Adipocyte (in vitro differentiated cells): ENCODE results near the gene OR10H3.
A peak's percentile ranks its signal among the peaks of the same experiment; 100 is the strongest.

Source experiments
- DNase-seq: peaks from one replicate; pipeline ENCODE4 v3.0.0-alpha.2; 2015; ENCODE audit warnings: low read depth
- H3K27me3 ChIP-seq: replicated peaks from 2 replicates; pipeline ENCODE4 v1.7.0; 2013; ENCODE audit warnings: mild to moderate bottlenecking, low read length, moderate library complexity; ENCODE audit not compliant: control insufficient read depth, insufficient read depth
- H3K36me3 ChIP-seq: 2 replicates; pipeline ENCODE4 v1.7.0; 2013; ENCODE audit warnings: low read length, mild to moderate bottlenecking, moderate library complexity; ENCODE audit not compliant: control insufficient read depth, insufficient read depth, severe bottlenecking
- H3K4me1 ChIP-seq: 2 replicates; pipeline ENCODE4 v1.7.0; 2013; ENCODE audit warnings: mild to moderate bottlenecking, low read length, moderate library complexity; ENCODE audit not compliant: control insufficient read depth, insufficient read depth
- H3K4me3 ChIP-seq: 2 replicates; pipeline ENCODE4 v1.7.0; 2013; ENCODE audit warnings: mild to moderate bottlenecking, low read length, moderate library complexity
- H3K9ac ChIP-seq: 2 replicates; pipeline ENCODE4 v1.7.0; 2013; ENCODE audit warnings: mild to moderate bottlenecking, low read length, moderate library complexity
- H3K9me3 ChIP-seq: 2 replicates; pipeline ENCODE4 v1.7.0; 2013; ENCODE audit warnings: mild to moderate bottlenecking, low read length, moderate library complexity; ENCODE audit not compliant: control insufficient read depth

The OR10H3 gene, protein sequence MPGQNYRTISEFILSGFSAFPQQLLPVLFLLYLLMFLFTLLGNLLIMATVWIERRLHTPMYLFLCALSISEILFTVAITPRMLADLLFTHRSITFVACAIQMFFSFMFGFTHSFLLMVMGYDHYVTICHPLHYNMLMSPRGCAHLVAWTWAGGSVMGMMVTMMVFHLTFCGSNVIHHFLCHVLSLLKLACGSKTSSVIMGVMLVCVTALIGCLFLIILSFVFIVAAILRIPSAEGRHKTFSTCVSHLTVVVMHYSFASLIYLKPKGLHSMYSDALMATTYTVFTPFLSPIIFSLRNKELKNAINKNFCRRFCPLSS

GRCh38 chr19:15737722-15738121 is at the start of gene OR10H3:
Gene OR10H3 (plus strand): TSS chr19:15737985. CDS start chr19:15741393, 3,408 bp downstream.
- DNase-seq, result no peak
- no peaks in the 10 kb centered on the region for H3K36me3 ChIP-seq
- H3K9ac ChIP-seq, result no peak within 1 kb of the TSS
- H3K27me3 ChIP-seq, result no peaks in the 10 kb centered on the region
- peaks cover 7% of the 10 kb centered on the region for H3K9me3 ChIP-seq
- no peaks in the 10 kb centered on the region for H3K4me1 ChIP-seq
- H3K4me3 ChIP-seq, result no peak within 1 kb of the TSS

DNA sequence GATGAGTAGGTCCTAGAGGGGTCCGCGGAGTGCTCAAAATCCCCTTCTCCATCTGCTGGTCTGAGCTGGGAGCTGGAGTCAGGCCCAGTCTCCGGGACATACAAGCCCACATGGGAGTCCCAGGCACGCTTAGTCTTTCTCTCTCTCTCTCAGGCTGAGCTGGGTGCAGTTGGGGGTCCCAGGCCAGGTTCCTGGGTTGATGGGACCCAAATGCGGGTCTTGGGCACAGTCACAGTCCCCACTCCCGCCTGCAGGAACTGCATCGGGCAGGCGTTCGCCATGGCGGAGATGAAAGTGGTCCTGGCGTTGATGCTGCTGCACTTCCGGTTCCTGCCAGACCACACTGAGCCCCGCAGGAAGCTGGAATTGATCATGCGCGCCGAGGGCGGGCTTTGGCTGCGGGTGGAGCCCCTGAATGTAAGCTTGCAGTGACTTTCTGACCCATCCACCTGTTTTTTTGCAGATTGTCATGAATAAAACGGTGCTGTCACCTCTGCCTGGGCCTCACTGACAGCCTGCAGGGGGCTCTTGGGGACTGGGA is 41.1 kb upstream of the OR10H3 start:
- no peak overlapping the region for H3K9ac ChIP-seq
- no peak for DNase-seq
- H3K4me3 ChIP-seq, result no peak overlapping the region
- H3K36me3 ChIP-seq, result peaks cover 3% of the 10 kb centered on the region
- peaks cover 5% of the 10 kb centered on the region for H3K9me3 ChIP-seq
- no peaks in the 10 kb centered on the region for H3K27me3 ChIP-seq
- no peaks in the 10 kb centered on the region for H3K4me1 ChIP-seq

DNA sequence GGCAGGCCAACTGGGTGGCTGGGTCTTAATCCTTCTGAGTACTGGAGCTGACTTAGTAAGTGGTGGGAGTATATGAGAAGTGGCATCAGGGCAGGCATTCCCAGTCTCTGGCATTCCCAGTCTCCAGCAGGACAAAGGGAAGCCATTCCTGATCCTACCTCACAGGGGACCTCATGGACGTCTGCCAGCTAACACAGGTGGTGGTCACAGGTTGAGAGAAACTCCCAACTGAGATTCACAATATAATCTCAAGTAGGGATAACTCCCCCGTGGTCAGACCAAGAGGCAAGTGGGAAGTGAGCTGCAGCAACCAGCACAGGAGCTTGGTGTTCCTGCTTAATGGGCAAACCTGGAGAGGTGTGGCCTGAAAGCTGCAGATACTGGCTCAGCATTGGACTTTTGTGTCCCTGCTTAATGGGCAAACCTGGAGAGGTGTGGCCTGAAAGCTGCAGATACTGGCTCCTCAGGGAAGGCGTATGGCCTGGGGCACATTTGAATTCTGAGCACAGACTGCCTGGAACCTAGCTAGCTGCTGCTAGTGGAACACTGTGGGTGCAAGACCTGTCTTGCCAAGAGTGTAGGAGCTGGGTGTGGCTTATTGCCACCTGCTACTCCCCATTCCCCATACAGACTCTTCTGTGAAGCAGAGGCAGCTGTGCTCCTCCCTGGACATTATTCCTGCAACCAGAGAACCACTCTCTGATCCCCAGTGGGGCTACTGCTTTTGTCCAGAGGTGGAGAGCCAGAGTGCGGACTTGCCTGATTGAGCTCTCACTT is 35.8 kb upstream of the OR10H3 start:
- H3K27me3 ChIP-seq, result no peaks in the 10 kb centered on the region
- no peak overlapping the region for H3K9ac ChIP-seq
- peaks cover 3% of the 10 kb centered on the region for H3K36me3 ChIP-seq
- peaks cover 5% of the 10 kb centered on the region for H3K9me3 ChIP-seq
- no peak for DNase-seq
- H3K4me1 ChIP-seq, result no peaks in the 10 kb centered on the region
- H3K4me3 ChIP-seq, result no peak overlapping the region

GRCh38 chr19:15702534-15702930 is 35.3 kb upstream of the OR10H3 start:
- Histone ChIP-seq H3K36me3 (peaks cover 3% of the 10 kb centered on the region), H3K4me1 (no peaks in the 10 kb centered on the region), H3K9ac (no peak overlapping the region), H3K27me3 (no peaks in the 10 kb centered on the region), H3K4me3 (no peak overlapping the region), H3K9me3 (peaks cover 5% of the 10 kb centered on the region)
- DNase-seq, result peak; percentile 62

GRCh38 chr19:15714638-15715037 is 23.1 kb upstream of the OR10H3 start:
- Histone ChIP-seq H3K4me3 (no peak overlapping the region), H3K27me3 (no peaks in the 10 kb centered on the region), H3K9ac (no peak overlapping the region), H3K36me3 (no peaks in the 10 kb centered on the region), H3K4me1 (no peaks in the 10 kb centered on the region), H3K9me3 (peaks cover 6% of the 10 kb centered on the region)
- DNase-seq, result no peak

GRCh38 chr19:15715642-15716041 is 22.1 kb upstream of the OR10H3 start:
- Histone ChIP-seq H3K27me3 (no peaks in the 10 kb centered on the region), H3K9ac (no peak overlapping the region), H3K9me3 (peaks cover 6% of the 10 kb centered on the region), H3K4me1 (no peaks in the 10 kb centered on the region), H3K36me3 (no peaks in the 10 kb centered on the region), H3K4me3 (no peak overlapping the region)
- DNase-seq, result no peak

- Histone ChIP-seq H3K9ac (no peak overlapping the region), H3K9me3 (peaks cover 11% of the 10 kb centered on the region), H3K4me3 (no peak overlapping the region), H3K27me3 (no peaks in the 10 kb centered on the region), H3K4me1 (no peaks in the 10 kb centered on the region), H3K36me3 (no peaks in the 10 kb centered on the region)
- DNase-seq, result no peak
Measured at GRCh38 chr19:15717809-15718208, 20.0 kb upstream of the OR10H3 start.

DNA sequence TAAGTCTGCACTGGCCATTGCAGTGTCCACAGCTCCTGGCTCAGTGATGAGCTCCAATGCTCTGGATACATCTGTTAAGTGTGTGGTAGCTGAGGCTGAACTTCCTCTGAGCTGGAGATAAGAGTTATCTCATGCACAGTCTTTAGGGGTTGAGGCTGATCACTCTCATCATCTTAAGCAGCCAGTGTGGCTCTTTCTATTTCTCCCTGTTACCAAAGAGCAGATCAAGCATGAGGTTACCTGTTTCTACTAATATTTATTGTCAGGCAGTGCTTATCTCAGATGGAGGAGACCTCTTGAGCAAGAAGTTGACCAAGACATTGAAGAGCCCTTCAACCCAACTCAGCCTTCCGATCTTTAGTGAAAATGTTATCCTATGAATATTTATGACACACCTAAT is 16.5 kb upstream of the OR10H3 start:
- no peaks in the 10 kb centered on the region for H3K36me3 ChIP-seq
- no peak for DNase-seq
- no peak overlapping the region for H3K4me3 ChIP-seq
- H3K9ac ChIP-seq, result no peak overlapping the region
- no peaks in the 10 kb centered on the region for H3K27me3 ChIP-seq
- no peaks in the 10 kb centered on the region for H3K4me1 ChIP-seq
- peaks cover 11% of the 10 kb centered on the region for H3K9me3 ChIP-seq

GRCh38 chr19:15722956-15723355 is 14.8 kb upstream of the OR10H3 start:
- H3K9me3 ChIP-seq, result peaks cover 11% of the 10 kb centered on the region
- no peaks in the 10 kb centered on the region for H3K36me3 ChIP-seq
- no peak overlapping the region for H3K4me3 ChIP-seq
- H3K4me1 ChIP-seq, result no peaks in the 10 kb centered on the region
- no peak overlapping the region for H3K9ac ChIP-seq
- no peaks in the 10 kb centered on the region for H3K27me3 ChIP-seq
- DNase-seq, result no peak

- Histone ChIP-seq H3K4me1 (no peaks in the 10 kb centered on the region), H3K36me3 (no peaks in the 10 kb centered on the region), H3K9me3 (no peaks in the 10 kb centered on the region), H3K4me3 (no peak within 1 kb of the TSS), H3K27me3 (no peaks in the 10 kb centered on the region), H3K9ac (no peak within 1 kb of the TSS)
- DNase-seq, result no peak
Measured at GRCh38 chr19:15727724-15728123, 10.1 kb upstream of the OR10H3 start, which contains the start of gene OR10H2. Gene OR10H2 (plus strand): TSS chr19:15728024. CDS start chr19:15728044, 20 bp downstream.

GRCh38 chr19:15730538-15730937 is 7.2 kb upstream of the OR10H3 start:
- Histone ChIP-seq H3K4me1 (no peaks in the 10 kb centered on the region), H3K4me3 (no peak overlapping the region), H3K9ac (no peak overlapping the region), H3K9me3 (no peaks in the 10 kb centered on the region), H3K36me3 (no peaks in the 10 kb centered on the region), H3K27me3 (no peaks in the 10 kb centered on the region)
- DNase-seq, result no peak
